GM12801 (cell line): ENCODE data around the gene ZNF827.

Source experiments
- CTCF ChIP-seq: IDR thresholded peaks from one replicate; pipeline ENCODE4 v1.5.1; 2011; ENCODE audit warnings: control low read depth; ENCODE audit not compliant: insufficient read length; ENCODE audit errors: extremely low read depth

The ZNF827 gene

GRCh38 chr4:145881576-145881975 lies 57.0 kb downstream of the ZNF827 start:
- no peak for TF ChIP-seq CTCF

GRCh38 chr4:145880355-145880960 lies 58.2 kb downstream of the ZNF827 start:
- no peak for TF ChIP-seq CTCF

DNA sequence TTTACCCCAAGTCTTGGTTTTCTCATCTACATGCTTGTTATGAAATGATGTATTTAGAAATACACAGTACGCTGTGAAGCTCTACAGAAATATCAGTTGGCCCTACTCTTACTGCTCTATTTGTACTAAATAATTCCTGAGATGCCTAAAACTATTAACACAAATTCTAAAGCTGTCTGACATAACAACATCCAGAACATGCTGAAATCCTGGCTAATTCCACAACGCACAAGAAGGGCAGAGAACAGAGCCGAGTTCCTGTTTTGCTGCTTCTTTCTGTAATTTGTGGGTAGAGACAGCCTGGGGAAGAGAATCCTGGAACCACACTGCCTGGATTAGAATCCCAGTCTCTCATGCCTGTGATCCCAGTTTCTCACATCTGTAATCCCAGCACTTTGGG lies 59.0 kb downstream of the ZNF827 start:
- no peak for TF ChIP-seq CTCF

GRCh38 chr4:145878501-145879435 lies 59.9 kb downstream of the ZNF827 start:
- TF ChIP-seq CTCF: no peak

DNA sequence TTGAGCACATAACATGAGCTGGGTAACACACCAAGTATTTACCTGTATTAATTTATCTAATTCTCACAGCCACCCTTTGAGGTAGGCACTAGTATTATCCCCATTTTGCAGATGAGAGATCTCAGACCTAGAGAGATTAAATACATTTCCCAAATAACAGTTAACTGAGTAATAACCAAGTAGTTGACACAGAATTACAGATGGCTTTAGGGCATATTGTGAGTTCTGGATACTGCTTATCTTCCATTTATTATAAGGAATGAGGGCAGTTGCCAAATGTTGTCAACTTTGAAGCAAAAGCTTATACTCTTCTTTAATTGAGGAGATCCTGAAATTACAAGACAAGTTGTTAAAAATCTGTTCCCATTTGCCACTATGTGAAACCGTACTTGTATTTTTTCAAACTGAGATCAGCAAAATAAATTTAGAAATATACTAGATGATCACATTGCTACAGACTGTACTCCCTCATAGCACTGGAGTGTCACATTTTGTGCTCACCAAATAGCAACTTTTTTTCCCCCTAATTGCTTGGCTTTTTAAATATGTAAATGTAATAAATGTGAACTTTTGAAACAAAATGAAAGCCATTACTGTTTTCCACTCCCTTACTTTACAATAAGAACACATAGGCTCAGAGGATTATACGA lies 62.0 kb downstream of the ZNF827 start:
- TF ChIP-seq CTCF: no peak

DNA sequence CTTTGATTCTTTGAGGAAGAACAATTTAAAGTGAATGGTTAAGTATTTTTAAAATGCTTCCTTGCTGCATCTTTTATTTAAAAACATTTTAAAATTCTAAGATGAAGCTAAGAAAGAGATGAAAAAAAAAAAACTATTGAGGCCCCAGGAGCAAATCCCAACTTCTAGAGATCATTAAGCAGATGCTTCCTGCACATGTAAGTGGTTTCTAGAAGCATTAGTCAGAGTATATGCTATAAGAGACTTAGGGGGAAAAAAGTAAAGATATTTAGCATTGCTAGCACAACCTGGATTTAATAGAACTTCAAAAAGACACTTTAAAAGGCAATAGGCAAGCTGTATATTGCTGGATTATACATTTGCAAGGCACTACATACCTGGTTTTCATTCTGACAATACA lies 64.7 kb downstream of the ZNF827 start:
- no peak for TF ChIP-seq CTCF

DNA sequence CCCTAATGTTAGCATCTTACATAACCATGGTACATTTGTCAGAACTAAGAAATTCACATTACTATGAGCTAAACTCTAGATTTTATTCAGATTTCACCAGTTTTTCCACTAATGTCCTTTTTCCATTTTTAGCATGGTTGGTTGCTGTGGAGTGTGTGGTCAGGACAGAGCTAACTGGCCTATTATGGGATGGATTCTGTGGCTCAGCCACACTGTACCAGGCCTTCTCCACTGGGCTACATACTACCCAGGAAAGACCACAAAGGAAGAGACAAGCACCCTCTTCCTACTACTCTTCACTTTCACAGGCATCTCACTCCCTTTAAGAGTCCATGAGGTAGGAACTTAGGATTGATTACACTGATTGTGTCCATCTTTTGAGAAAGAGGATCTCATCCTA lies 67.4 kb downstream of the ZNF827 start:
- no peak for TF ChIP-seq CTCF
